Central memory CD8-positive, alpha-beta T cell (primary cell): ENCODE measurements around the gene SNAPC5.
"Not testable (repeated sequence)": the region's sequence is repeated elsewhere in the genome, so short reads cannot be mapped to it uniquely, and the experiment has no call there.

Source experiments
- ATAC-seq: fragments of 150-1000 bp; cut with Tn5 transposase; replicated peaks from 2 replicates; pipeline ENCODE4 v1.10.0; 2022; ENCODE audit warnings: mild to moderate bottlenecking, moderate FRiP score, moderate number of reproducible peaks; ENCODE audit not compliant: poor library complexity, severe bottlenecking; ENCODE audit errors: extremely low read depth
- DNase-seq, 2 donors: peaks; one replicate each; pipeline ENCODE4 v3.0.0; 2021; ENCODE audit warnings: low spot score in 2 of 2
- H3K27ac Mint-ChIP-seq: one replicate; pipeline ENCODE4 v1.8.0; 2022; ENCODE audit warnings: low read depth, mild to moderate bottlenecking, moderate library complexity, mixed read lengths
- H3K27me3 Mint-ChIP-seq: one replicate; pipeline ENCODE4 v1.8.0; 2022; ENCODE audit warnings: mixed read lengths
- H3K36me3 Mint-ChIP-seq: one replicate; pipeline ENCODE4 v1.8.0; 2022; ENCODE audit warnings: mild to moderate bottlenecking, moderate library complexity, mixed read lengths; ENCODE audit not compliant: insufficient read depth
- H3K4me1 Mint-ChIP-seq: one replicate; pipeline ENCODE4 v1.8.0; 2022; ENCODE audit warnings: mixed read lengths
- H3K4me3 Mint-ChIP-seq: one replicate; pipeline ENCODE4 v1.8.0; 2022; ENCODE audit warnings: mild to moderate bottlenecking, moderate library complexity, mixed read lengths
- H3K9me3 Mint-ChIP-seq: one replicate; pipeline ENCODE4 v1.8.0; 2022; ENCODE audit warnings: mixed read lengths

Gene SNAPC5

GRCh38 chr15:66503780-66504562, 6.4 kb upstream of the SNAPC5 start:
- no peaks in the 10 kb centered on the region for H3K27me3 Mint-ChIP-seq
- peak overlapping the region; percentile 96 for H3K27ac Mint-ChIP-seq
- H3K36me3 Mint-ChIP-seq, result peaks cover 58% of the 10 kb centered on the region
- ATAC-seq (no peak), DNase-seq (no peak)
- peaks cover 48% of the 10 kb centered on the region for H3K4me1 Mint-ChIP-seq
- H3K9me3 Mint-ChIP-seq, result no peaks in the 10 kb centered on the region
- peak overlapping the region; percentile 88 for H3K4me3 Mint-ChIP-seq

- DNase-seq, H3K9me3 Mint-ChIP-seq, ATAC-seq, H3K27me3 Mint-ChIP-seq: not testable (repeated sequence)
- peak overlapping the region; percentile 96 for H3K27ac Mint-ChIP-seq
- peak overlapping the region; percentile 88 for H3K4me3 Mint-ChIP-seq
- H3K36me3 Mint-ChIP-seq, result peaks cover 67% of the 10 kb centered on the region
- peaks cover 50% of the 10 kb centered on the region for H3K4me1 Mint-ChIP-seq
Observed at GRCh38 chr15:66503041-66503648, 5.6 kb upstream of the SNAPC5 start.

GRCh38 chr15:66502491-66502890, 4.9 kb upstream of the SNAPC5 start:
- peaks cover 73% of the 10 kb centered on the region for H3K36me3 Mint-ChIP-seq
- ATAC-seq, result no peak
- H3K27me3 Mint-ChIP-seq, result no peaks in the 10 kb centered on the region
- peak overlapping the region; percentile 96 for H3K27ac Mint-ChIP-seq
- H3K4me3 Mint-ChIP-seq, result peak overlapping the region; percentile 88
- DNase-seq, result no peak
- H3K9me3 Mint-ChIP-seq, result no peaks in the 10 kb centered on the region
- H3K4me1 Mint-ChIP-seq, result peaks cover 56% of the 10 kb centered on the region

GRCh38 chr15:66500346-66500745, 2.8 kb upstream of the SNAPC5 start:
- ATAC-seq, H3K27me3 Mint-ChIP-seq, DNase-seq, H3K9me3 Mint-ChIP-seq: not testable (repeated sequence)
- peak overlapping the region; percentile 5 for H3K4me3 Mint-ChIP-seq
- H3K27ac Mint-ChIP-seq, result peak overlapping the region; percentile 61
- peaks cover 75% of the 10 kb centered on the region for H3K36me3 Mint-ChIP-seq
- H3K4me1 Mint-ChIP-seq, result peaks cover 57% of the 10 kb centered on the region

GRCh38 chr15:66498501-66499386, 1.2 kb upstream of the SNAPC5 start:
- peaks cover 47% of the 10 kb centered on the region for H3K4me1 Mint-ChIP-seq

GRCh38 chr15:66496951-66497501, 536 bp downstream of the SNAPC5 start:
- peak overlapping the region; percentile 88 for H3K4me3 Mint-ChIP-seq
- no peaks in the 10 kb centered on the region for H3K9me3 Mint-ChIP-seq
- peaks cover 74% of the 10 kb centered on the region for H3K36me3 Mint-ChIP-seq
- ATAC-seq (peak; percentile 50), DNase-seq (no peak)
- peak overlapping the region; percentile 95 for H3K27ac Mint-ChIP-seq
- H3K27me3 Mint-ChIP-seq, result no peaks in the 10 kb centered on the region
- H3K4me1 Mint-ChIP-seq, result peaks cover 33% of the 10 kb centered on the region

More at GRCh38 chr15:66498501-66499386, 1.2 kb upstream of the SNAPC5 start:
- Mint-ChIP-seq H3K4me3 (no peak overlapping the region), H3K9me3 (no peaks in the 10 kb centered on the region), H3K27me3 (no peaks in the 10 kb centered on the region), H3K36me3 (peaks cover 76% of the 10 kb centered on the region), H3K27ac (peak overlapping the region; percentile 95)
- peak; percentile 7 for ATAC-seq
- no peak for DNase-seq

GRCh38 chr15:66494262-66494661, 3.3 kb downstream of the SNAPC5 start:
- DNase-seq (no peak), ATAC-seq (no peak)
- Mint-ChIP-seq H3K36me3 (peaks cover 63% of the 10 kb centered on the region), H3K4me1 (peaks cover 22% of the 10 kb centered on the region), H3K27me3 (no peaks in the 10 kb centered on the region), H3K27ac (no peak overlapping the region), H3K4me3 (no peak overlapping the region), H3K9me3 (no peaks in the 10 kb centered on the region)

- H3K27ac Mint-ChIP-seq, result no peak overlapping the region
- H3K36me3 Mint-ChIP-seq, result peaks cover 48% of the 10 kb centered on the region
- ATAC-seq, result no peak
Observed at GRCh38 chr15:66491846-66492245, 5.7 kb downstream of the SNAPC5 start.

GRCh38 chr15:66489179-66489791, 8.3 kb downstream of the SNAPC5 start:
- ATAC-seq (no peak), DNase-seq (no peak)
- Mint-ChIP-seq H3K36me3 (peaks cover 39% of the 10 kb centered on the region), H3K4me3 (no peak overlapping the region), H3K9me3 (no peaks in the 10 kb centered on the region), H3K27me3 (no peaks in the 10 kb centered on the region), H3K27ac (no peak overlapping the region), H3K4me1 (peaks cover 5% of the 10 kb centered on the region)

More at GRCh38 chr15:66491846-66492245, 5.7 kb downstream of the SNAPC5 start:
- Mint-ChIP-seq H3K27me3 (no peaks in the 10 kb centered on the region), H3K4me1 (peaks cover 8% of the 10 kb centered on the region), H3K4me3 (no peak overlapping the region), H3K9me3 (no peaks in the 10 kb centered on the region)
- DNase-seq, result no peak

- no peak overlapping the region for H3K4me3 Mint-ChIP-seq
- no peak overlapping the region for H3K27ac Mint-ChIP-seq
- DNase-seq, result no peak
- H3K27me3 Mint-ChIP-seq, result no peaks in the 10 kb centered on the region
- H3K9me3 Mint-ChIP-seq, result no peaks in the 10 kb centered on the region
- peaks cover 5% of the 10 kb centered on the region for H3K4me1 Mint-ChIP-seq
- peaks cover 34% of the 10 kb centered on the region for H3K36me3 Mint-ChIP-seq
- ATAC-seq, result no peak
Observed at GRCh38 chr15:66488525-66488924, 9.0 kb downstream of the SNAPC5 start.

- peaks cover 28% of the 10 kb centered on the region for H3K36me3 Mint-ChIP-seq
- no peak overlapping the region for H3K4me3 Mint-ChIP-seq
- H3K27ac Mint-ChIP-seq, result peak overlapping the region; percentile 53
- ATAC-seq (no peak), DNase-seq (no peak)
- no peaks in the 10 kb centered on the region for H3K27me3 Mint-ChIP-seq
- no peaks in the 10 kb centered on the region for H3K9me3 Mint-ChIP-seq
- peaks cover 10% of the 10 kb centered on the region for H3K4me1 Mint-ChIP-seq
Observed at GRCh38 chr15:66486887-66487286, 10.7 kb downstream of the SNAPC5 start.
